ENCODE results near the gene CDKAL1. TPM values are rescaled to one million over a fixed set of nuclear protein-coding genes. Genes with fewer than 3 reads are reported as not detected.

The CDKAL1 gene
- total and polyA plus RNA-seq, 4 donors = 2.0 to 12.9 (median 6.7) TPM

DNA sequence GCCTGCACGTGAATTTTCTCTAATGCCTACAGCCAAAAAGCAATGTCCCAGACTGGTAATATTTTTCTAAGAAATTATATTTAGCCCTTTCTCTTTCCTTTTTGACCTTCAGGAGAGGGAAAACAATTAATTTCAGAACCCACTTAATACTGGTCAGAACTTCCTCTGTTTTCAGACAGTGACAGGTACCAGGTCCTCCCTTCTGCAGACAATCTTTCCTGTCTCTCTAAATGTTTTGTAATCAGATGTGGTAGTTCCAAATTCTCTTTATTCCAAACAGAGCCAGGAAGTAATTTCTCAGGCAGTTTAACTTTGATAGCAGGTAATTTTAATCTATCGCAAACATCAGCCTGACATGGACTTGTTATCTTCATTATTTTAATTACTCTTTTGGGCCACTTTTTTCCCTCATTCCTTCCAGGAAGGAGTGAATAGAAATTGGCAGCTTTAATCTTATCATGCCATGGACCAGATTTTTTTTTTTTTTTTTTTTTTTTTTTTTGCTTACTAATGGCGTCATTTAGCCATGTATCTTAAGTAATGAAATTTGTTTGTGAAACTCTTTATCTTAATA is 710.7 kb downstream of the CDKAL1 start:
- Histone ChIP-seq H3K4me1 (ENCODE audit: control insufficient read depth in 4 of 4, insufficient read depth in 4 of 4, low read length in 3 of 4) (no peaks in the 10 kb centered on the region), H3K4me3 (ENCODE audit: low read depth in 1 of 3, low read length in 3 of 3) (no peak overlapping the region), H3K9ac (ENCODE audit: low read depth in 1 of 2, low read length in 2 of 2) (no peak overlapping the region), H3K9me3 (ENCODE audit: control insufficient read depth in 4 of 4, low read length in 3 of 4) (no peaks in the 10 kb centered on the region), H3K36me3 (ENCODE audit: control insufficient read depth in 4 of 4, insufficient read depth in 3 of 4, low read depth in 1 of 4, low read length in 3 of 4) (no peaks in the 10 kb centered on the region), H3K27ac (ENCODE audit: low read depth in 1 of 2, low read length in 2 of 2) (no peak overlapping the region), H3K27me3 (ENCODE audit: control insufficient read depth in 4 of 4, insufficient read depth in 4 of 4, low read length in 3 of 4) (no peaks in the 10 kb centered on the region)
- DNase-seq (ENCODE audit: low spot score) = no peak
- 80% methylated on average over 3 of the region's 3 CpGs for WGBS
- no peak for TF ChIP-seq FOXA1 (IDR thresholded peaks at IDR 0.05)
- no peak for TF ChIP-seq HNF4A (conservative IDR thresholded peaks at IDR 0.05)
- TF ChIP-seq SP1 (IDR thresholded peaks at IDR 0.05) = no peak
- no peak for TF ChIP-seq GABPA (IDR thresholded peaks at IDR 0.05 in 1 of 2, conservative IDR thresholded peaks at IDR 0.05 in 1 of 2)
- TF ChIP-seq, protein P1, sequence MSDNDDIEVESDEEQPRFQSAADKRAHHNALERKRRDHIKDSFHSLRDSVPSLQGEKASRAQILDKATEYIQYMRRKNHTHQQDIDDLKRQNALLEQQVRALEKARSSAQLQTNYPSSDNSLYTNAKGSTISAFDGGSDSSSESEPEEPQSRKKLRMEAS (IDR thresholded peaks at IDR 0.05) = no peak
- TF ChIP-seq, protein P2, sequence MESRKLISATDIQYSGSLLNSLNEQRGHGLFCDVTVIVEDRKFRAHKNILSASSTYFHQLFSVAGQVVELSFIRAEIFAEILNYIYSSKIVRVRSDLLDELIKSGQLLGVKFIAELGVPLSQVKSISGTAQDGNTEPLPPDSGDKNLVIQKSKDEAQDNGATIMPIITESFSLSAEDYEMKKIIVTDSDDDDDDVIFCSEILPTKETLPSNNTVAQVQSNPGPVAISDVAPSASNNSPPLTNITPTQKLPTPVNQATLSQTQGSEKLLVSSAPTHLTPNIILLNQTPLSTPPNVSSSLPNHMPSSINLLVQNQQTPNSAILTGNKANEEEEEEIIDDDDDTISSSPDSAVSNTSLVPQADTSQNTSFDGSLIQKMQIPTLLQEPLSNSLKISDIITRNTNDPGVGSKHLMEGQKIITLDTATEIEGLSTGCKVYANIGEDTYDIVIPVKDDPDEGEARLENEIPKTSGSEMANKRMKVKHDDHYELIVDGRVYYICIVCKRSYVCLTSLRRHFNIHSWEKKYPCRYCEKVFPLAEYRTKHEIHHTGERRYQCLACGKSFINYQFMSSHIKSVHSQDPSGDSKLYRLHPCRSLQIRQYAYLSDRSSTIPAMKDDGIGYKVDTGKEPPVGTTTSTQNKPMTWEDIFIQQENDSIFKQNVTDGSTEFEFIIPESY (IDR thresholded peaks at IDR 0.05) = no peak
- TF ChIP-seq NR2F2 (IDR thresholded peaks at IDR 0.05) = no peak
- TF ChIP-seq RAD21 (IDR thresholded peaks at IDR 0.05) = no peak
- no peak for TF ChIP-seq EGR1 (IDR thresholded peaks at IDR 0.05; ENCODE audit: low read depth in 2 of 2)
- TF ChIP-seq, protein P3, sequence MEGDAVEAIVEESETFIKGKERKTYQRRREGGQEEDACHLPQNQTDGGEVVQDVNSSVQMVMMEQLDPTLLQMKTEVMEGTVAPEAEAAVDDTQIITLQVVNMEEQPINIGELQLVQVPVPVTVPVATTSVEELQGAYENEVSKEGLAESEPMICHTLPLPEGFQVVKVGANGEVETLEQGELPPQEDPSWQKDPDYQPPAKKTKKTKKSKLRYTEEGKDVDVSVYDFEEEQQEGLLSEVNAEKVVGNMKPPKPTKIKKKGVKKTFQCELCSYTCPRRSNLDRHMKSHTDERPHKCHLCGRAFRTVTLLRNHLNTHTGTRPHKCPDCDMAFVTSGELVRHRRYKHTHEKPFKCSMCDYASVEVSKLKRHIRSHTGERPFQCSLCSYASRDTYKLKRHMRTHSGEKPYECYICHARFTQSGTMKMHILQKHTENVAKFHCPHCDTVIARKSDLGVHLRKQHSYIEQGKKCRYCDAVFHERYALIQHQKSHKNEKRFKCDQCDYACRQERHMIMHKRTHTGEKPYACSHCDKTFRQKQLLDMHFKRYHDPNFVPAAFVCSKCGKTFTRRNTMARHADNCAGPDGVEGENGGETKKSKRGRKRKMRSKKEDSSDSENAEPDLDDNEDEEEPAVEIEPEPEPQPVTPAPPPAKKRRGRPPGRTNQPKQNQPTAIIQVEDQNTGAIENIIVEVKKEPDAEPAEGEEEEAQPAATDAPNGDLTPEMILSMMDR (IDR thresholded peaks at IDR 0.05; ENCODE audit: low read depth, low read length, missing input control) = no peak
- TF ChIP-seq, protein P4, sequence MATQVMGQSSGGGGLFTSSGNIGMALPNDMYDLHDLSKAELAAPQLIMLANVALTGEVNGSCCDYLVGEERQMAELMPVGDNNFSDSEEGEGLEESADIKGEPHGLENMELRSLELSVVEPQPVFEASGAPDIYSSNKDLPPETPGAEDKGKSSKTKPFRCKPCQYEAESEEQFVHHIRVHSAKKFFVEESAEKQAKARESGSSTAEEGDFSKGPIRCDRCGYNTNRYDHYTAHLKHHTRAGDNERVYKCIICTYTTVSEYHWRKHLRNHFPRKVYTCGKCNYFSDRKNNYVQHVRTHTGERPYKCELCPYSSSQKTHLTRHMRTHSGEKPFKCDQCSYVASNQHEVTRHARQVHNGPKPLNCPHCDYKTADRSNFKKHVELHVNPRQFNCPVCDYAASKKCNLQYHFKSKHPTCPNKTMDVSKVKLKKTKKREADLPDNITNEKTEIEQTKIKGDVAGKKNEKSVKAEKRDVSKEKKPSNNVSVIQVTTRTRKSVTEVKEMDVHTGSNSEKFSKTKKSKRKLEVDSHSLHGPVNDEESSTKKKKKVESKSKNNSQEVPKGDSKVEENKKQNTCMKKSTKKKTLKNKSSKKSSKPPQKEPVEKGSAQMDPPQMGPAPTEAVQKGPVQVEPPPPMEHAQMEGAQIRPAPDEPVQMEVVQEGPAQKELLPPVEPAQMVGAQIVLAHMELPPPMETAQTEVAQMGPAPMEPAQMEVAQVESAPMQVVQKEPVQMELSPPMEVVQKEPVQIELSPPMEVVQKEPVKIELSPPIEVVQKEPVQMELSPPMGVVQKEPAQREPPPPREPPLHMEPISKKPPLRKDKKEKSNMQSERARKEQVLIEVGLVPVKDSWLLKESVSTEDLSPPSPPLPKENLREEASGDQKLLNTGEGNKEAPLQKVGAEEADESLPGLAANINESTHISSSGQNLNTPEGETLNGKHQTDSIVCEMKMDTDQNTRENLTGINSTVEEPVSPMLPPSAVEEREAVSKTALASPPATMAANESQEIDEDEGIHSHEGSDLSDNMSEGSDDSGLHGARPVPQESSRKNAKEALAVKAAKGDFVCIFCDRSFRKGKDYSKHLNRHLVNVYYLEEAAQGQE (IDR thresholded peaks at IDR 0.05) = no peak
- TF ChIP-seq YY1 (IDR thresholded peaks at IDR 0.05) = no peak
- TF ChIP-seq RXRA (IDR thresholded peaks at IDR 0.05) = no peak
- no peak for TF ChIP-seq HNF4G (IDR thresholded peaks at IDR 0.05)

DNA sequence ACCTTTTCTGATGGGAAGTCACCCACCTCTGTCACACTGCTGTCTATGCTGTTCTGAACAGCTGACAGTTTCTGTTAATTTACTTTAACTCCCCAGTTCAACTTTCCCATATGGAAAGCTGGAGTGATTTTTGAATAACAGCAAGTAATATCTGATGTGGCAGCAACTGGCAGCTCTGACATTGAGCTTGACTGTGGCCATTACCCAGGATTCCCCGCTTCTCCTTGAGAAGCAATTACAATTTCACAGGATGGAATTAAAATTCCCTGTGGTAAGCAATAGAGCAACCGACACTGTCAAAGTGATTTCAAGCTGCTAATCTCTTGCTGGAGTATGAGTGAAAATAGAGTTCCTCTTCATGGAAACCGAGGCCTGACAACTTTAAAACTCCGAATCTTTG is 711.2 kb downstream of the CDKAL1 start:
- 94% methylated on average over 4 of the region's 4 CpGs for WGBS
- no peak for DNase-seq (ENCODE audit: low spot score)
- Histone ChIP-seq H3K4me3 (ENCODE audit: low read depth in 1 of 3, low read length in 3 of 3) (no peak overlapping the region), H3K4me1 (ENCODE audit: control insufficient read depth in 4 of 4, insufficient read depth in 4 of 4, low read length in 3 of 4) (no peaks in the 10 kb centered on the region), H3K9ac (ENCODE audit: low read depth in 1 of 2, low read length in 2 of 2) (no peak overlapping the region), H3K27me3 (ENCODE audit: control insufficient read depth in 4 of 4, insufficient read depth in 4 of 4, low read length in 3 of 4) (no peaks in the 10 kb centered on the region), H3K9me3 (ENCODE audit: control insufficient read depth in 4 of 4, low read length in 3 of 4) (peaks cover 0 to 2% (median 0%) of the 10 kb centered on the region in 4 donors), H3K27ac (ENCODE audit: low read depth in 1 of 2, low read length in 2 of 2) (no peak overlapping the region), H3K36me3 (ENCODE audit: control insufficient read depth in 4 of 4, insufficient read depth in 3 of 4, low read depth in 1 of 4, low read length in 3 of 4) (no peaks in the 10 kb centered on the region)
- TF ChIP-seq EGR1 (IDR thresholded peaks at IDR 0.05; ENCODE audit: low read depth in 2 of 2) (no peak), NR2F2 (IDR thresholded peaks at IDR 0.05) (no peak), FOXA2 (IDR thresholded peaks at IDR 0.05) (no peak)

All from liver (tissue), 9 donors.